ENCODE data around the gene RASSF9. TPM values are rescaled to one million over a fixed set of nuclear protein-coding genes. Genes with fewer than 3 reads are reported as not detected.

The RASSF9 gene
- total RNA-seq, 1 donor from 2014 or later = not detected

GRCh38 chr12:85759623-85760022, 76.6 kb downstream of the RASSF9 start:
- no peaks in the 10 kb centered on the region for H3K36me3 Mint-ChIP-seq (ENCODE audit: low read depth)
- H3K9me3 Mint-ChIP-seq = peaks cover 15% of the 10 kb centered on the region

DNA sequence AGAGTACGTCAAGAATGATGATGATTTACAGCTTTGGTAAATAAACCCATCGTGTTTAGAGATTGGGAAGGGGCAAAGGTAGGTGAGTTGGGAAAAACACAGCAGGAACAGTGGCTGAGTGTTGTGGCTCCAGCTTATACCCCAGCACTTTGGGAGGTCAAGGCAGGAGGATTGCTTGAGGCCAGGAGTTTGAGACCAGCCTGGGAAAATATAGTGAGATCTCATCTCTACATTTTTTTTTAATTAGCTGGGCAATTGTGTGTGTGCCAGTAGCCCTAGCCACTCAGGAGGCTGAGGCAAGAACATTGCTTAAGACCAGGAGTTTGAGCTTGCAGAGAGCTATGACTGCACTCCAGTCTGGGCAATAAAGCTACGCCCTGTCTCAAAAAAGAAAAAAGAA, 77.1 kb downstream of the RASSF9 start:
- no peak overlapping the region for H3K27ac Mint-ChIP-seq

More at GRCh38 chr12:85759623-85760022, 76.6 kb downstream of the RASSF9 start:
- intact Hi-C loops (cut with micrococcal nuclease) = no loop called here
- H3K27ac Mint-ChIP-seq = no peak overlapping the region
- H3K4me1 Mint-ChIP-seq (ENCODE audit: low read depth) = no peaks in the 10 kb centered on the region
- no peak overlapping the region for H3K4me3 Mint-ChIP-seq
- H3K27me3 Mint-ChIP-seq (ENCODE audit: insufficient read depth) = no peaks in the 10 kb centered on the region
- no peak for DNase-seq (ENCODE audit: low spot score)

GRCh38 chr12:85755760-85756159, 80.4 kb downstream of the RASSF9 start:
- DNase-seq (ENCODE audit: low spot score) = no peak
- no peaks in the 10 kb centered on the region for H3K27me3 Mint-ChIP-seq (ENCODE audit: insufficient read depth)
- intact Hi-C loops (cut with micrococcal nuclease) = no loop called here
- H3K27ac Mint-ChIP-seq = no peak overlapping the region
- H3K36me3 Mint-ChIP-seq (ENCODE audit: low read depth) = no peaks in the 10 kb centered on the region
- H3K9me3 Mint-ChIP-seq = peaks cover 17% of the 10 kb centered on the region
- H3K4me3 Mint-ChIP-seq = no peak overlapping the region
- no peaks in the 10 kb centered on the region for H3K4me1 Mint-ChIP-seq (ENCODE audit: low read depth)

More for the DNA sequence above, 77.1 kb downstream of the RASSF9 start:
- no peaks in the 10 kb centered on the region for H3K36me3 Mint-ChIP-seq (ENCODE audit: low read depth)
- peaks cover 17% of the 10 kb centered on the region for H3K9me3 Mint-ChIP-seq
- no peaks in the 10 kb centered on the region for H3K4me1 Mint-ChIP-seq (ENCODE audit: low read depth)
- H3K27me3 Mint-ChIP-seq (ENCODE audit: insufficient read depth) = no peaks in the 10 kb centered on the region
- intact Hi-C loops (cut with micrococcal nuclease) = no loop called here
- DNase-seq (ENCODE audit: low spot score) = no peak
- no peak overlapping the region for H3K4me3 Mint-ChIP-seq

Other genes with a start within 250 kb of the RASSF9 start
- not detected in 2 replicates for gene NTS, start 37.9 kb upstream of the RASSF9 start, total RNA-seq